HFFc6 (cell line): Measurements from ENCODE around the gene BHLHE40. TPM values are rescaled to one million over a fixed set of nuclear protein-coding genes. Genes with fewer than 3 reads are reported as not detected.

Experiments used
- DNase-seq: peaks from one replicate; pipeline ENCODE4 v3.0.0-alpha.2; 2018
- H3K27ac Mint-ChIP-seq: 2 replicates; pipeline ENCODE4 v1.8.0; 2020; ENCODE audit warnings: mild to moderate bottlenecking, mixed read lengths
- H3K27me3 Mint-ChIP-seq: 2 replicates; pipeline ENCODE4 v1.8.0; 2021; ENCODE audit warnings: mild to moderate bottlenecking, moderate library complexity, mixed read lengths; ENCODE audit not compliant: insufficient read depth
- H3K36me3 Mint-ChIP-seq: 2 replicates; pipeline ENCODE4 v1.8.0; 2021; ENCODE audit warnings: low read depth, mixed read lengths
- H3K4me1 Mint-ChIP-seq: 2 replicates; pipeline ENCODE4 v1.8.0; 2020; ENCODE audit warnings: low read depth, mixed read lengths
- H3K4me3 Mint-ChIP-seq: 2 replicates; pipeline ENCODE4 v1.8.0; 2020; ENCODE audit warnings: mild to moderate bottlenecking, moderate library complexity, mixed read lengths
- H3K9me3 Mint-ChIP-seq: 2 replicates; pipeline ENCODE4 v1.8.0; 2020; ENCODE audit warnings: mild to moderate bottlenecking, mixed read lengths
- total RNA-seq, 6 experiments: library from RNA; stranded (reverse); fragmentation: NEBNext Ultra II Directional; extraction: Animal tissue kit (Norgen Biotek cat#: 25700); gene quantifications; 2 replicates in 1 of 6; 3 replicates in 5 of 6; pipeline ENCODE4 v1.2.3, GENCODE V29; 2021
- TF ChIP-seq, protein P1 (sequence below): fragments of 200-600 bp; sonication (generic); IDR thresholded peaks from 2 replicates; pipeline ENCODE4 v1.5.0; 2021; ENCODE audit warnings: antibody characterized with exemption, mild to moderate bottlenecking

BHLHE40 gene
- total RNA-seq, 6 experiments from 2014 or later: 10.2 to 11.8 (median 10.7) TPM

DNA sequence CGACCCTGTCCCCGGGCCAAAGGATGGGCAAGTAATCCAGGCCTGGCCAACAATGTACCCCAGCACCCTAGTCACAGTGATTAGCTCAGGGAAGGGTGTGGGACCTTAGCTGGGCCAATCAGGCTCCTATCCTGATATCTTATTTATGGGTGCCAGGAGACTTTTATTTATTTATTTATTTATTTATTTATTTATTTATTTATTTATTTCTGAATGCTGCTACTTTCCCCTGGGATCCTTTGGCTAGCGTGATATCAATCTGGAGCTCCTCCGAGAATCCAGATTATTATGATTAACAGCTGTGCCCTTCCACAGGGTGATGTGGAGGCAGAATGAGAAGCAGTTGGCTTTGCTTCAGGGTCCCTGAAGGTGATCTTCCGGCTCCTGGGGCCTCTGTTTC, 32.2 kb upstream of the BHLHE40 start:
- TF ChIP-seq, protein P1, sequence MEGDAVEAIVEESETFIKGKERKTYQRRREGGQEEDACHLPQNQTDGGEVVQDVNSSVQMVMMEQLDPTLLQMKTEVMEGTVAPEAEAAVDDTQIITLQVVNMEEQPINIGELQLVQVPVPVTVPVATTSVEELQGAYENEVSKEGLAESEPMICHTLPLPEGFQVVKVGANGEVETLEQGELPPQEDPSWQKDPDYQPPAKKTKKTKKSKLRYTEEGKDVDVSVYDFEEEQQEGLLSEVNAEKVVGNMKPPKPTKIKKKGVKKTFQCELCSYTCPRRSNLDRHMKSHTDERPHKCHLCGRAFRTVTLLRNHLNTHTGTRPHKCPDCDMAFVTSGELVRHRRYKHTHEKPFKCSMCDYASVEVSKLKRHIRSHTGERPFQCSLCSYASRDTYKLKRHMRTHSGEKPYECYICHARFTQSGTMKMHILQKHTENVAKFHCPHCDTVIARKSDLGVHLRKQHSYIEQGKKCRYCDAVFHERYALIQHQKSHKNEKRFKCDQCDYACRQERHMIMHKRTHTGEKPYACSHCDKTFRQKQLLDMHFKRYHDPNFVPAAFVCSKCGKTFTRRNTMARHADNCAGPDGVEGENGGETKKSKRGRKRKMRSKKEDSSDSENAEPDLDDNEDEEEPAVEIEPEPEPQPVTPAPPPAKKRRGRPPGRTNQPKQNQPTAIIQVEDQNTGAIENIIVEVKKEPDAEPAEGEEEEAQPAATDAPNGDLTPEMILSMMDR: no peak
- H3K9me3 Mint-ChIP-seq: no peaks in the 10 kb centered on the region
- no peak for DNase-seq
- H3K4me1 Mint-ChIP-seq: no peaks in the 10 kb centered on the region
- H3K27ac Mint-ChIP-seq: no peak overlapping the region
- no peaks in the 10 kb centered on the region for H3K36me3 Mint-ChIP-seq
- H3K27me3 Mint-ChIP-seq: peaks cover 2% of the 10 kb centered on the region; the same call in 1 of the 2 replicates
- no peak overlapping the region for H3K4me3 Mint-ChIP-seq

DNA sequence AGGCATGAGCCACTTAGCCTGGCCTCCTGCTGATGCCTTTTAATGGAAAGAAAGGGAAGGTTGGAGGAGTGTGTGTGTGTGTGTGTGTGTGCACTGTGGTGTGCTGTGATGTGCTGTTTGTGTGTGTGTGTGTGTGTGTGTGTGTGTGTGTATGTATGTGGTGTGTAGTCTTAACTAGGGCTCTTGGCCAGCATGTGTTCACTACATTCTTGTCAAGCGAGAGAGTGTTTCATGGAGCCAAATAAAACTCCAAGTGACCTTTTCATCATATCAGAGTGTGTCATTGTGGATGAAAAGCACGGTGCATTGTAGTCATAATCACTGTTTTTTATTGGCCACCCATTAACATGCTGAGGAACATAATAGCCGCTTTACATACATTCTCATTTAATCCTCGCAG, 30.8 kb upstream of the BHLHE40 start:
- DNase-seq: peak; percentile 42
- Mint-ChIP-seq H3K9me3 (no peaks in the 10 kb centered on the region), H3K27me3 (peaks cover 2% of the 10 kb centered on the region; the same call in 1 of the 2 replicates), H3K27ac (no peak overlapping the region), H3K36me3 (no peaks in the 10 kb centered on the region), H3K4me3 (no peak overlapping the region), H3K4me1 (no peaks in the 10 kb centered on the region)
- TF ChIP-seq, protein P1: no peak

DNA sequence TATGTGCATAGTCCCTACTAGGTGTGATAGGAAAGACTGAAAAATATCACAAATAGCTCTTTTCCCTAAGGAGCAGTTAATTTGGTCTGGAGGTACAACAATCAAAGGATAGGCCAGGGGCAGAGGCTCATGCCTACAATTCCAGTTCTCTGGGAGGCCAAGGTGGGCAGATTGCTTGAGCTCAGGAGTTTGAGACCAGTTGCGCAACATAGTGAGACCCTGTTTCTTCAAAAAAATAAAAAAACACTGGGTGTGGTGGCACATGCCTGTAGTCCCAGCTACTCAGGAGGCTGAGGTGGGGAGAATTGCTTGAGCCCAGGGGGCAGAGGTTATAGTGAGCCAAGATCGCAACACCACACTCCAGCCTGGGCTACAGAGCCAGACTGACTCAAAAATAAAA, 30.2 kb upstream of the BHLHE40 start:
- TF ChIP-seq, protein P1: no peak
- H3K4me1 Mint-ChIP-seq: no peaks in the 10 kb centered on the region
- no peak overlapping the region for H3K4me3 Mint-ChIP-seq
- peaks cover 7% of the 10 kb centered on the region for H3K27me3 Mint-ChIP-seq
- H3K9me3 Mint-ChIP-seq: no peaks in the 10 kb centered on the region
- no peaks in the 10 kb centered on the region for H3K36me3 Mint-ChIP-seq
- DNase-seq: no peak
- no peak overlapping the region for H3K27ac Mint-ChIP-seq

DNA sequence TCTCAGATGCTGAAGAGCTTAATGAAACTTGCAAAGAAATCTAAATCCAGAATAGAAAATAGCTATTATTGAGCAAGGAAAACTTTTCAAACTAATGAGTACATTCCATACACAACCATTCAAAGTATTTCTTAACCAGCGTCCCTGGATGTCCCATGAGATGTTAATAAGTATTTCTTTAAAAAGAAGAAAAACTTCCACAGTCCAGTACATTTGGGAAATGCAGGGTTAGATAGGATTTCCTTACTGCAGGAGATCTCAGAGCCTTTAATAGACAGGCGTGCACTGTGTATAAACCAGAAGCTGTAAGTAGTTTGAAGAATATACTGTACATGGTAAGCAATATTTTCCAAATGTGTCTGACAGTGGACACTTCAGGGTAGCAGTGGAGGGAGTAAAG, 29.6 kb upstream of the BHLHE40 start:
- TF ChIP-seq, protein P1: no peak
- Mint-ChIP-seq H3K4me1 (no peaks in the 10 kb centered on the region), H3K4me3 (no peak overlapping the region), H3K36me3 (no peaks in the 10 kb centered on the region), H3K27me3 (peaks cover 7% of the 10 kb centered on the region), H3K27ac (no peak overlapping the region), H3K9me3 (no peaks in the 10 kb centered on the region)
- no peak for DNase-seq

DNA sequence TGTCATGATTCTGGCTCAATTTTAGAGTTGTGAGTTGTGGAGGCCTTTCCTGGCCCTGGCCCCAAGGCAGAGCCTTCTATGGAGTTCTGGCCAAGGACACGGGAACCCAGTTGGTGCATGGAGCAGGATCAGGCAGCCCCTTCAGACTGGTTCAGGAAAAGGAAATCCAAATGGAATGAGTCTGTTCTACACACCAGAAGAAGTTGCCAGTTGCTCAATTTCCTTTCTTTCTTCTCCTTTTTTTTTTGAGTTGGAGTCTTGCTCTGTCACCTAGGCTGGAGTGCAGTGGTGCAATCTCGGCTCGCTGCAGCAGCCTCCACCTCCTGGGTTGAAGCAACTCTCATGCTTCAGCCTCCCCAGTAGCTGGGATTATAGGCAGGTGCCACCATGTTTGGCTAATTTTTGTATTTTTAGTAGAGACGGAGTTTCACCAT, 28.9 kb upstream of the BHLHE40 start:
- Mint-ChIP-seq H3K36me3 (no peaks in the 10 kb centered on the region), H3K4me3 (no peak overlapping the region), H3K27me3 (peaks cover 7% of the 10 kb centered on the region), H3K9me3 (no peaks in the 10 kb centered on the region), H3K27ac (no peak overlapping the region), H3K4me1 (no peaks in the 10 kb centered on the region)
- TF ChIP-seq, protein P1: no peak
- DNase-seq: no peak

DNA sequence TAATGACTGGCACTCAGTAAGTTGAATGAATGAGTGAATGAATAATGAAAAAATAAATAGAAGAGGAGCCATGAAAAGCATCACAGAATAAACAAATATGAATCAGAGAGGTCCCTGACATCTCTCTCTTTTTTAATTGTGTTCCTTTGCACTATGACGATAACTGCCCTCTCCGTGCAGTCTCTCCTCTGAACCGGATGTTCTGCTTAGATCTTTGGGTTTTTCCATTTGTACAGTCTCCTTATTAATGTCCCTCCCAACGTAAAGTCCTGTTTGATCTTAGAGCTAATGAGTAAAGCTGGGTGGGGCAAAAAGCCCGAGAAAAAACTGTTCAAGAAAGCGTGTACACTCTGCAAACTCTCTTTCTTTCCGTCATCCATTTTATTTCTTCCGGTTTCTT, 28.3 kb upstream of the BHLHE40 start:
- DNase-seq: no peak

More for the DNA sequence above, 28.3 kb upstream of the BHLHE40 start:
- Mint-ChIP-seq H3K4me1 (no peaks in the 10 kb centered on the region), H3K27me3 (peaks cover 7% of the 10 kb centered on the region), H3K4me3 (no peak overlapping the region; the same call in 1 of the 2 replicates), H3K9me3 (no peaks in the 10 kb centered on the region), H3K36me3 (no peaks in the 10 kb centered on the region), H3K27ac (no peak overlapping the region)
- TF ChIP-seq, protein P1: no peak
